KOPT-K1 (cell line): Measurements from ENCODE around the gene INSL6.
"Not testable (repeated sequence)": the region's sequence is repeated elsewhere in the genome, so short reads cannot be mapped to it uniquely, and the experiment has no call there.

ENCODE experiments used
- H3K27ac ChIP-seq: fragments of 200-600 bp; sonication (generic); 2 replicates; pipeline ENCODE4 v1.5.1; 2016; ENCODE audit warnings: antibody characterized with exemption, mild to moderate bottlenecking, low read depth, low read length; ENCODE audit not compliant: poor library complexity, severe bottlenecking
- H3K36me3 ChIP-seq: fragments of 200-600 bp; sonication (generic); 2 replicates; pipeline ENCODE4 v1.5.1; 2017; ENCODE audit warnings: antibody characterized with exemption, mild to moderate bottlenecking, low read length, moderate library complexity; ENCODE audit not compliant: insufficient read depth
- H3K9me3 ChIP-seq: fragments of 200-600 bp; sonication (generic); 2 replicates; pipeline ENCODE4 v1.5.1; 2017; ENCODE audit warnings: antibody characterized with exemption, low read length, mild to moderate bottlenecking; ENCODE audit not compliant: insufficient read depth, poor library complexity, severe bottlenecking

The INSL6 gene

GRCh38 chr9:5185220-5185840 lies at the start of gene INSL6:
TSS of gene INSL6 (minus strand) at chr9:5185639. CDS start at chr9:5185602, 37 bp downstream.
- H3K27ac ChIP-seq, result no peak within 1 kb of the TSS
- H3K9me3 ChIP-seq, result peaks cover 6% of the 10 kb centered on the region
- H3K36me3 ChIP-seq, result no peaks in the 10 kb centered on the region

GRCh38 chr9:5231212-5231611 lies 45.8 kb upstream of the INSL6 start, which contains the start of gene INSL4:
TSS of gene INSL4 (plus strand) at chr9:5231419. CDS start at chr9:5231524, 105 bp downstream.
- Histone ChIP-seq H3K27ac (no peak within 1 kb of the TSS), H3K36me3 (no peaks in the 10 kb centered on the region), H3K9me3 (no peaks in the 10 kb centered on the region)

- no peaks in the 10 kb centered on the region for H3K9me3 ChIP-seq
- no peaks in the 10 kb centered on the region for H3K36me3 ChIP-seq
- no peak overlapping the region for H3K27ac ChIP-seq
Observed at GRCh38 chr9:5230554-5230953, 45.1 kb upstream of the INSL6 start.

GRCh38 chr9:5205071-5205470 lies 19.6 kb upstream of the INSL6 start:
- Histone ChIP-seq H3K27ac (no peak overlapping the region), H3K36me3 (no peaks in the 10 kb centered on the region), H3K9me3 (no peaks in the 10 kb centered on the region)

- Histone ChIP-seq H3K27ac (no peak overlapping the region), H3K9me3 (peaks cover 7% of the 10 kb centered on the region), H3K36me3 (no peaks in the 10 kb centered on the region)
Observed at GRCh38 chr9:5195463-5195862, 10.0 kb upstream of the INSL6 start.

- no peak overlapping the region for H3K27ac ChIP-seq
Observed at GRCh38 chr9:5193345-5193744, 7.9 kb upstream of the INSL6 start.

GRCh38 chr9:5191985-5192384 lies 6.5 kb upstream of the INSL6 start:
- Histone ChIP-seq H3K27ac (no peak overlapping the region), H3K36me3 (no peaks in the 10 kb centered on the region), H3K9me3 (no peaks in the 10 kb centered on the region)

More at GRCh38 chr9:5193345-5193744, 7.9 kb upstream of the INSL6 start:
- Histone ChIP-seq H3K9me3 (peaks cover 3% of the 10 kb centered on the region), H3K36me3 (no peaks in the 10 kb centered on the region)

- H3K27ac ChIP-seq, result no peak overlapping the region
- no peaks in the 10 kb centered on the region for H3K9me3 ChIP-seq
- H3K36me3 ChIP-seq, result no peaks in the 10 kb centered on the region
Observed at GRCh38 chr9:5188060-5188984, 2.9 kb upstream of the INSL6 start.

GRCh38 chr9:5186416-5187169 lies 1.2 kb upstream of the INSL6 start:
- Histone ChIP-seq H3K9me3 (no peaks in the 10 kb centered on the region), H3K27ac (no peak overlapping the region), H3K36me3 (no peaks in the 10 kb centered on the region)

GRCh38 chr9:5184776-5185175 lies 663 bp downstream of the INSL6 start:
- H3K36me3 ChIP-seq, result no peaks in the 10 kb centered on the region
- no peak overlapping the region for H3K27ac ChIP-seq
- H3K9me3 ChIP-seq, result peaks cover 9% of the 10 kb centered on the region

GRCh38 chr9:5180631-5181030 lies 4.8 kb downstream of the INSL6 start:
- H3K27ac ChIP-seq, H3K36me3 ChIP-seq: not testable (repeated sequence)
- H3K9me3 ChIP-seq, result peaks cover 13% of the 10 kb centered on the region

GRCh38 chr9:5178126-5178805 lies 7.2 kb downstream of the INSL6 start:
- no peak overlapping the region for H3K27ac ChIP-seq
- peaks cover 13% of the 10 kb centered on the region for H3K9me3 ChIP-seq

GRCh38 chr9:5146241-5146640 lies 39.2 kb downstream of the INSL6 start:
- H3K9me3 ChIP-seq, result peaks cover 8% of the 10 kb centered on the region
- no peak overlapping the region for H3K27ac ChIP-seq
- H3K36me3 ChIP-seq, result no peaks in the 10 kb centered on the region

More at GRCh38 chr9:5178126-5178805, 7.2 kb downstream of the INSL6 start:
- H3K36me3 ChIP-seq, result no peaks in the 10 kb centered on the region

- Histone ChIP-seq H3K9me3 (peaks cover 8% of the 10 kb centered on the region), H3K36me3 (no peaks in the 10 kb centered on the region)
Observed at GRCh38 chr9:5144217-5144616, 41.2 kb downstream of the INSL6 start.

More at GRCh38 chr9:5144217-5144616, 41.2 kb downstream of the INSL6 start:
- no peak overlapping the region for H3K27ac ChIP-seq
